GM21717 (cell line): Measurements from ENCODE around the gene GOLT1A.

Experiments
- ATAC-seq: cut with Tn5 transposase; IDR thresholded peaks from one replicate; pipeline ENCODE4 v1.9.1; 2021; ENCODE audit warnings: mild to moderate bottlenecking, moderate library complexity; ENCODE audit not compliant: unreplicated experiment

Gene GOLT1A

GRCh38 chr1:204219971-204220616, 6.3 kb upstream of the GOLT1A start:
- no peak for ATAC-seq

- no peak for ATAC-seq
Measured at GRCh38 chr1:204218552-204218951, 4.8 kb upstream of the GOLT1A start.

- ATAC-seq, result no peak
Measured at GRCh38 chr1:204217648-204218000, 3.8 kb upstream of the GOLT1A start.

- ATAC-seq, result no peak
Measured at GRCh38 chr1:204216880-204217647, 3.3 kb upstream of the GOLT1A start.

- no peak for ATAC-seq
Measured at GRCh38 chr1:204216236-204216635, 2.4 kb upstream of the GOLT1A start.

GRCh38 chr1:204212715-204213114, 1.1 kb downstream of the GOLT1A start:
- no peak for ATAC-seq

- no peak for ATAC-seq
Measured at GRCh38 chr1:204211046-204211445, 2.7 kb downstream of the GOLT1A start.

GRCh38 chr1:204207136-204207616, 6.6 kb downstream of the GOLT1A start:
- no peak for ATAC-seq

GRCh38 chr1:204206121-204206520, 7.7 kb downstream of the GOLT1A start:
- no peak for ATAC-seq

GRCh38 chr1:204205486-204205885, 8.3 kb downstream of the GOLT1A start:
- ATAC-seq, result no peak

GRCh38 chr1:204204944-204205343, 8.8 kb downstream of the GOLT1A start:
- no peak for ATAC-seq

- ATAC-seq, result no peak
Measured at GRCh38 chr1:204203206-204203767, 10.5 kb downstream of the GOLT1A start.

- no peak for ATAC-seq
Measured at GRCh38 chr1:204202481-204202880, 11.3 kb downstream of the GOLT1A start.

- ATAC-seq, result no peak
Measured at GRCh38 chr1:204201348-204202040, 12.3 kb downstream of the GOLT1A start.

- ATAC-seq, result no peak
Measured at GRCh38 chr1:204199579-204199978, 14.2 kb downstream of the GOLT1A start.

GRCh38 chr1:204198348-204199340, 15.1 kb downstream of the GOLT1A start:
- no peak for ATAC-seq

GRCh38 chr1:204197068-204197467, 16.7 kb downstream of the GOLT1A start:
- ATAC-seq, result no peak

GRCh38 chr1:204196068-204196795, 17.6 kb downstream of the GOLT1A start, which contains the start of gene KISS1:
Gene KISS1, minus strand, starts transcription at chr1:204196491. Its CDS starts 3,615 bp downstream, at chr1:204192876.
- no peak for ATAC-seq

GRCh38 chr1:204194771-204195170, 19.0 kb downstream of the GOLT1A start:
- no peak for ATAC-seq

- no peak for ATAC-seq
Measured at GRCh38 chr1:204194080-204194479, 19.7 kb downstream of the GOLT1A start.
